ENCODE results near the gene COL6A1.

Gene COL6A1

DNA sequence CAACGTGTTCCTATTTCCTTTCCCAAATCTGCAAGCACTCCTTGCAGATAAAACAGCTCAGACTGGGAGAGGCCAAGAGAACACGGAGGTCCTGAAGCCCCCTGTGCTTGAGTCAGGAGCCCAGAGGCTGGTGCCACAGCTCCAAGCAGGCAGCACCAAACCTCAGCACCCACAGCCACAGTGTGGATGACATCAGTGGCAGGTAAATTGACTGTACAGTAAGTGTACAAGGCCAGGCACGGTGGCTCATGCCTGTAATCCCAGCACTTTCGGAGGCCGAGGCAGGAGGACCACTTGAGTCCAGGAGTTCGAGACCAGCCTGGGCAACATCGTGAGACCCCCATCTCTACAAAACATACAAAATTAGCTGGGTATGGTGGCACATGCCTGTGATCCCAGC, 1.9 kb upstream of the COL6A1 start:
- no peak overlapping the region for H3K27ac ChIP-seq (replicated peaks)
- no peak for DNase-seq (ENCODE audit: low read depth in 1 of 2, low spot score in 1 of 2)
- peaks cover 24% of the 10 kb centered on the region for H3K27me3 ChIP-seq (ENCODE audit: insufficient read depth, poor library complexity, severe bottlenecking)
- H3K4me3 ChIP-seq (replicated peaks; ENCODE audit: insufficient read depth, low read length), result no peak overlapping the region
- TF ChIP-seq POLR2AphosphoS5 (IDR thresholded peaks at IDR 0.05; ENCODE audit: low read depth) (no peak), GABPA (IDR thresholded peaks at IDR 0.05; ENCODE audit: low read depth) (no peak), SPI1 (IDR thresholded peaks at IDR 0.05; ENCODE audit: borderline replicate concordance, low read depth) (no peak)
- TF ChIP-seq, protein P1, sequence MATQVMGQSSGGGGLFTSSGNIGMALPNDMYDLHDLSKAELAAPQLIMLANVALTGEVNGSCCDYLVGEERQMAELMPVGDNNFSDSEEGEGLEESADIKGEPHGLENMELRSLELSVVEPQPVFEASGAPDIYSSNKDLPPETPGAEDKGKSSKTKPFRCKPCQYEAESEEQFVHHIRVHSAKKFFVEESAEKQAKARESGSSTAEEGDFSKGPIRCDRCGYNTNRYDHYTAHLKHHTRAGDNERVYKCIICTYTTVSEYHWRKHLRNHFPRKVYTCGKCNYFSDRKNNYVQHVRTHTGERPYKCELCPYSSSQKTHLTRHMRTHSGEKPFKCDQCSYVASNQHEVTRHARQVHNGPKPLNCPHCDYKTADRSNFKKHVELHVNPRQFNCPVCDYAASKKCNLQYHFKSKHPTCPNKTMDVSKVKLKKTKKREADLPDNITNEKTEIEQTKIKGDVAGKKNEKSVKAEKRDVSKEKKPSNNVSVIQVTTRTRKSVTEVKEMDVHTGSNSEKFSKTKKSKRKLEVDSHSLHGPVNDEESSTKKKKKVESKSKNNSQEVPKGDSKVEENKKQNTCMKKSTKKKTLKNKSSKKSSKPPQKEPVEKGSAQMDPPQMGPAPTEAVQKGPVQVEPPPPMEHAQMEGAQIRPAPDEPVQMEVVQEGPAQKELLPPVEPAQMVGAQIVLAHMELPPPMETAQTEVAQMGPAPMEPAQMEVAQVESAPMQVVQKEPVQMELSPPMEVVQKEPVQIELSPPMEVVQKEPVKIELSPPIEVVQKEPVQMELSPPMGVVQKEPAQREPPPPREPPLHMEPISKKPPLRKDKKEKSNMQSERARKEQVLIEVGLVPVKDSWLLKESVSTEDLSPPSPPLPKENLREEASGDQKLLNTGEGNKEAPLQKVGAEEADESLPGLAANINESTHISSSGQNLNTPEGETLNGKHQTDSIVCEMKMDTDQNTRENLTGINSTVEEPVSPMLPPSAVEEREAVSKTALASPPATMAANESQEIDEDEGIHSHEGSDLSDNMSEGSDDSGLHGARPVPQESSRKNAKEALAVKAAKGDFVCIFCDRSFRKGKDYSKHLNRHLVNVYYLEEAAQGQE (IDR thresholded peaks at IDR 0.05; ENCODE audit: insufficient replicate concordance, low read depth), result no peak
- TF ChIP-seq, protein P2, sequence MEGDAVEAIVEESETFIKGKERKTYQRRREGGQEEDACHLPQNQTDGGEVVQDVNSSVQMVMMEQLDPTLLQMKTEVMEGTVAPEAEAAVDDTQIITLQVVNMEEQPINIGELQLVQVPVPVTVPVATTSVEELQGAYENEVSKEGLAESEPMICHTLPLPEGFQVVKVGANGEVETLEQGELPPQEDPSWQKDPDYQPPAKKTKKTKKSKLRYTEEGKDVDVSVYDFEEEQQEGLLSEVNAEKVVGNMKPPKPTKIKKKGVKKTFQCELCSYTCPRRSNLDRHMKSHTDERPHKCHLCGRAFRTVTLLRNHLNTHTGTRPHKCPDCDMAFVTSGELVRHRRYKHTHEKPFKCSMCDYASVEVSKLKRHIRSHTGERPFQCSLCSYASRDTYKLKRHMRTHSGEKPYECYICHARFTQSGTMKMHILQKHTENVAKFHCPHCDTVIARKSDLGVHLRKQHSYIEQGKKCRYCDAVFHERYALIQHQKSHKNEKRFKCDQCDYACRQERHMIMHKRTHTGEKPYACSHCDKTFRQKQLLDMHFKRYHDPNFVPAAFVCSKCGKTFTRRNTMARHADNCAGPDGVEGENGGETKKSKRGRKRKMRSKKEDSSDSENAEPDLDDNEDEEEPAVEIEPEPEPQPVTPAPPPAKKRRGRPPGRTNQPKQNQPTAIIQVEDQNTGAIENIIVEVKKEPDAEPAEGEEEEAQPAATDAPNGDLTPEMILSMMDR (IDR thresholded peaks at IDR 0.05; ENCODE audit: insufficient read depth, low read length), result no peak

DNA sequence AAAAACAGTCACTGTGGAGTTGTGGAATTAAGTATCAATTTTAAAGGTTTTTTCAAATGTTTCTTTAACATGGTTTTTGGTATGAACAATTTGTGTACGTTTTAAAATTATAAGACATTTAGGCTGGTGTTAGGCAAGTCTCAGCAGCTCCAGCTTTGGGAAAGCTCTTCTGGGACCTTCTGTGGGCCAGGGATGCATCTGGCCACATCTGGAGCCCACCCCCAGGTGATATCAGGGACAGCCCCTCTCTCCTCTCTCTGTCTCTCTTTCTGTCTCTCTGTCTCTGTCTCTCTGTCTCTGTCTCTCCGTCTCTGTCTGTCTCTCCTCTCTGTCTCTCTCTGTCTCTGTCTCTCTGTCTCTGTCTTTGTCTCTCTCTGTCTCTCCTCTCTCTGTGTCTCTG, 1.3 kb upstream of the COL6A1 start:
- Histone ChIP-seq H3K4me3 (replicated peaks; ENCODE audit: insufficient read depth, low read length) (no peak overlapping the region), H3K27ac (replicated peaks) (no peak overlapping the region), H3K27me3 (ENCODE audit: insufficient read depth, poor library complexity, severe bottlenecking) (peaks cover 18% of the 10 kb centered on the region)
- TF ChIP-seq SPI1 (IDR thresholded peaks at IDR 0.05; ENCODE audit: borderline replicate concordance, low read depth), result no peak
- TF ChIP-seq GABPA (IDR thresholded peaks at IDR 0.05; ENCODE audit: low read depth), result no peak
- no peak for TF ChIP-seq POLR2AphosphoS5 (IDR thresholded peaks at IDR 0.05; ENCODE audit: low read depth)
- TF ChIP-seq, protein P1 (IDR thresholded peaks at IDR 0.05; ENCODE audit: insufficient replicate concordance, low read depth), result no peak
- TF ChIP-seq, protein P2 (IDR thresholded peaks at IDR 0.05; ENCODE audit: insufficient read depth, low read length), result no peak
- DNase-seq (ENCODE audit: low read depth in 1 of 2, low spot score in 1 of 2), result no peak

GRCh38 chr21:45980697-45981096, 873 bp upstream of the COL6A1 start:
- H3K27me3 ChIP-seq (ENCODE audit: insufficient read depth, poor library complexity, severe bottlenecking), result peaks cover 17% of the 10 kb centered on the region
- H3K27ac ChIP-seq (replicated peaks), result no peak overlapping the region
- TF ChIP-seq, protein P1 (IDR thresholded peaks at IDR 0.05; ENCODE audit: insufficient replicate concordance, low read depth), result no peak
- TF ChIP-seq, protein P2 (IDR thresholded peaks at IDR 0.05; ENCODE audit: insufficient read depth, low read length), result no peak
- H3K4me3 ChIP-seq (replicated peaks; ENCODE audit: insufficient read depth, low read length), result no peak overlapping the region
- DNase-seq (ENCODE audit: low read depth in 1 of 2, low spot score in 1 of 2), result no peak
